ENCODE measurements around the gene SPAG16.

SPAG16 gene

GRCh38 chr2:213420828-213421385, 136.6 kb downstream of the SPAG16 start:
- H4K20me1 ChIP-seq (ENCODE audit: insufficient read depth): no peaks in the 10 kb centered on the region
- H3K27me3 ChIP-seq (ENCODE audit: insufficient read depth, low read depth): no peaks in the 10 kb centered on the region
- no peaks in the 10 kb centered on the region for H3K36me3 ChIP-seq (ENCODE audit: insufficient read depth)
- no peaks in the 10 kb centered on the region for H3K4me1 ChIP-seq (ENCODE audit: low read depth, poor library complexity, severe bottlenecking)
- H2AFZ ChIP-seq (ENCODE audit: low read depth): no peak overlapping the region
- TF ChIP-seq CTCF (conservative IDR thresholded peaks at IDR 0.05; ENCODE audit: low read depth, low read length): no peak
- H3K27ac ChIP-seq: no peak overlapping the region
- no peaks in the 10 kb centered on the region for H3K79me2 ChIP-seq (ENCODE audit: insufficient read depth, low read depth)
- H3K4me3 ChIP-seq (IDR thresholded peaks at IDR 0.05; ENCODE audit: insufficient read depth, low read depth, low read length): no peak overlapping the region
- no peak overlapping the region for H3K4me2 ChIP-seq
- no peak overlapping the region for H3K9ac ChIP-seq

- H3K27ac ChIP-seq: no peak overlapping the region
- no peaks in the 10 kb centered on the region for H4K20me1 ChIP-seq (ENCODE audit: insufficient read depth)
- no peaks in the 10 kb centered on the region for H3K36me3 ChIP-seq (ENCODE audit: insufficient read depth)
- no peaks in the 10 kb centered on the region for H3K79me2 ChIP-seq (ENCODE audit: insufficient read depth, low read depth)
- no peak overlapping the region for H3K4me2 ChIP-seq
- no peaks in the 10 kb centered on the region for H3K27me3 ChIP-seq (ENCODE audit: insufficient read depth, low read depth)
- no peak overlapping the region for H3K9ac ChIP-seq
- H2AFZ ChIP-seq (ENCODE audit: low read depth): no peak overlapping the region
- H3K4me1 ChIP-seq (ENCODE audit: low read depth, poor library complexity, severe bottlenecking): no peaks in the 10 kb centered on the region
- no peak overlapping the region for H3K4me3 ChIP-seq (IDR thresholded peaks at IDR 0.05; ENCODE audit: insufficient read depth, low read depth, low read length)
- TF ChIP-seq CTCF (conservative IDR thresholded peaks at IDR 0.05; ENCODE audit: low read depth, low read length): no peak
These were observed 137.9 kb downstream of the SPAG16 start for GRCh38 chr2:213422211-213422610.

- Histone ChIP-seq H3K36me3 (ENCODE audit: insufficient read depth) (no peaks in the 10 kb centered on the region), H3K9ac (no peak overlapping the region), H4K20me1 (ENCODE audit: insufficient read depth) (no peaks in the 10 kb centered on the region), H3K27ac (no peak overlapping the region), H3K4me3 (IDR thresholded peaks at IDR 0.05; ENCODE audit: insufficient read depth, low read depth, low read length) (no peak overlapping the region), H3K27me3 (ENCODE audit: insufficient read depth, low read depth) (no peaks in the 10 kb centered on the region), H2AFZ (ENCODE audit: low read depth) (no peak overlapping the region), H3K4me2 (no peak overlapping the region), H3K79me2 (ENCODE audit: insufficient read depth, low read depth) (no peaks in the 10 kb centered on the region), H3K4me1 (ENCODE audit: low read depth, poor library complexity, severe bottlenecking) (no peaks in the 10 kb centered on the region)
- no peak for TF ChIP-seq CTCF (conservative IDR thresholded peaks at IDR 0.05; ENCODE audit: low read depth, low read length)
These were observed 141.4 kb downstream of the SPAG16 start for GRCh38 chr2:213425618-213426017.

GRCh38 chr2:213429516-213429915, 145.3 kb downstream of the SPAG16 start:
- no peak overlapping the region for H3K27ac ChIP-seq
- H3K4me1 ChIP-seq (ENCODE audit: low read depth, poor library complexity, severe bottlenecking): no peaks in the 10 kb centered on the region
- H3K9ac ChIP-seq: no peak overlapping the region
- H4K20me1 ChIP-seq (ENCODE audit: insufficient read depth): no peaks in the 10 kb centered on the region
- no peak for TF ChIP-seq CTCF (conservative IDR thresholded peaks at IDR 0.05; ENCODE audit: low read depth, low read length)
- H3K79me2 ChIP-seq (ENCODE audit: insufficient read depth, low read depth): no peaks in the 10 kb centered on the region
- H2AFZ ChIP-seq (ENCODE audit: low read depth): no peak overlapping the region
- H3K4me3 ChIP-seq (IDR thresholded peaks at IDR 0.05; ENCODE audit: insufficient read depth, low read depth, low read length): no peak overlapping the region
- H3K27me3 ChIP-seq (ENCODE audit: insufficient read depth, low read depth): no peaks in the 10 kb centered on the region
- no peaks in the 10 kb centered on the region for H3K36me3 ChIP-seq (ENCODE audit: insufficient read depth)
- H3K4me2 ChIP-seq: no peak overlapping the region

All from KMS-11 (cell line).